ENCODE data around the gene CSNK1D.
A peak's percentile ranks its signal among the peaks of the same experiment; 100 is the strongest.

Gene CSNK1D

DNA sequence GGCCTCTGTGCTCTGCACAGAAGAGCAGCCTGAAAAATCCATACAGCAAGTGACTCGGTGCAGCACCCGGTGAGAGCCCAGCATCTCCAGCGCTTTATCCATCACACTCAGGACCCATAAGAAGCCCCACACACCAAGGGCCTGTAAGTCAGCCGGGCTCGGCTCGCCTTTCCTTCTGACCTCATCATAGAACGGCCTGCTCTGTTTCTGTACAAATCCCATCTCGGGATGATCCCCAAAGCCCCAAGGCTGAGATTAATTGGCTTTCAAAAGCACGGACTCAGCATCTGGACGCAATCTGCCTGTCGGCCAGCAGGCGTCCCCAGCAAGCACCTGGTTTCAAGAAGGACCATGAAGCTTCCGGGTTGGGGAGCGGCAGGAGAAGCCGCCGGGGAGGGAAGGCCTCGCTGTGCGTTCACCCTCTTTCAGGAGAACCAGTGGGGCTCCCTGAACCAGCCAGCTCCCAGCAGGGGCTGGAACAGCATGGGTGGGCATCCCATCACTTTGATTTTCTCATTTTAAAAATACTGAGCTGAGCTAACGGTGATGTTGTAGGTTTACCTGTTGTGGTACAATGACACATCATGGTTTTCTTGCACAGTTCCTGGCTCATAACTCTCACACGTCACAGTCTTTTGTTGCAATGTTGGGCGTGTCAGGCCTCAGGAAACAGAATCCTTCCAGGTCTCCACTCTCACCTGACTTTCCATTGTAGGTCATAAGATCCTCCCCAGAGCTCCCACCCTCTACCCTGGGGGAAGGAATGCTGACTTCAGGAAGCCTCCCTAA is 67.6 kb downstream of the CSNK1D start:
- TF ChIP-seq CTCF (conservative IDR thresholded peaks at IDR 0.05) = peak; percentile 95
- peak overlapping the region; percentile 63 for H3K27ac ChIP-seq

DNA sequence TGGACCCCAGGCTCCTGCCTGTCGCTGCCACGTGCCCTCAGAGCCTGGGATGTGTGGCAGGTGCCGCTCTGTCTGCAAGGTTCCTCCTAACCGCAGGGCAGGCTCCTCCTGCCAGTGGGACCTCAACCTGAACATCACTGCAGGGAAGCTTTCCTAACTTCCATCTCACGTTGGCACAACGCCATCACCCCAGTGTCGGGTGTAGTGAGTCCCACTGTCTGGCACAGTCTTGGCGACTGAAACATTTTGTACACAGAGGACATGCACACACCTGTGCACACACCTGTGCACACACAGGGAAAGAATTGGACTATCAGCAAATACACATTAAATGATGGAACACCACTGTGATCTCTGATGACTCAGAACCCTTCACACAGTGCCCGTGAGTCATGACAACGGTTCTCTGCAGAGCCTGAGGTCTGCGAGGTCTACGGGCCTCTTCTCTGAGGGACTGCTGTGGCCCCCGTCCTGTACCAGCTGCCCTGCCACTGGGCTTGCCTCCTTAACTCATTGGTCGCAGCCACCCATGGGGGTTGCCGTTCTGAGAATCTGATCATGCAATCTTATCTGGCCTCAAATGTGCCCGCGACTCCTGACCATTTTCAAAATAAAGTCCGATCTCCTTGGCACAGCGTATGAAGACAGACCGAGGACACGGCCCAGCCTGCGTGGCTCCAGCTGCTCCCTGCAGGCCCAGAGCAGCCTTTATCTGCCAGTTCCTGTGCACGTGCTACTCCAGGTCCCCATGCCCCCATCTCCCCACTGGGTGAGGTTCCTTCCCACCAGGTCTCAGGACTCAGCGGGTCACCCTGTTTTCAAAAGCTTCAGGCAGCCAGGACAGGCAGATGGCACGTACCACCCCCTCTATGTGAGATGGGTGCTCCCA is 68.4 kb downstream of the CSNK1D start:
- peak overlapping the region; percentile 63; the same call in 1 of the 2 replicates for H3K27ac ChIP-seq
- TF ChIP-seq CTCF (conservative IDR thresholded peaks at IDR 0.05) = no peak

DNA sequence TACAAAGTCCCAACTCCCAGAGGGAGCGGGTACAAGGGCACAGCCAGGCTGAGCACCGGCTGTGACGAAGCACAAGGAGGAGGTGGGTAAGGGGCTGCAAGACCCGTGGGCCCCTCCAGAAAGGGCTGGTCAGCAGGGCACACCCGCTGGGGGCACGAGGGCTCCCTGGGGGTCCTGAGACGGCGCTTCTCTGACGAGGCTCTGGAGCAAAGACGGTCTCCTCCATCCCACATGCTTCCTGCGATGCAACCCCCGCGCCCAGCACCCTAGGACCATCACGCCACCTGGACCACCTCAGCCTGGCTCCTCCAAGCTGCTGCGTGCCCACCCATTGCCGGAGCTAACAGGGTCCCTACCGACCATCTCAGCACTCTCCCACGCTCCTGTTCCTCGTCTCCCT is 69.6 kb downstream of the CSNK1D start:
- H3K27ac ChIP-seq = no peak overlapping the region

GRCh38 chr17:82202981-82203380 is 70.5 kb downstream of the CSNK1D start:
- H3K27ac ChIP-seq = no peak overlapping the region
- no peak for TF ChIP-seq CTCF (conservative IDR thresholded peaks at IDR 0.05)

More for the DNA sequence above, 69.6 kb downstream of the CSNK1D start:
- TF ChIP-seq CTCF (conservative IDR thresholded peaks at IDR 0.05) = no peak

- H3K27ac ChIP-seq = peak overlapping the region; percentile 38; the same call in 1 of the 2 replicates
Measured at GRCh38 chr17:82201498-82201910, 72.0 kb downstream of the CSNK1D start.

GRCh38 chr17:82200743-82201497 is 72.6 kb downstream of the CSNK1D start:
- TF ChIP-seq CTCF (conservative IDR thresholded peaks at IDR 0.05) = no peak
- peak overlapping the region; percentile 38 for H3K27ac ChIP-seq

More at GRCh38 chr17:82201498-82201910, 72.0 kb downstream of the CSNK1D start:
- no peak for TF ChIP-seq CTCF (conservative IDR thresholded peaks at IDR 0.05)

All from VCaP (cell line).